ENCODE data around the gene MYO1E. TPM values are rescaled to one million over a fixed set of nuclear protein-coding genes. Genes with fewer than 3 reads are reported as not detected.

MYO1E gene
- total and polyA plus RNA-seq, 2 of the 4 experiments (the other 2 are of a cell fraction), result 13.4 to 37.3 TPM

DNA sequence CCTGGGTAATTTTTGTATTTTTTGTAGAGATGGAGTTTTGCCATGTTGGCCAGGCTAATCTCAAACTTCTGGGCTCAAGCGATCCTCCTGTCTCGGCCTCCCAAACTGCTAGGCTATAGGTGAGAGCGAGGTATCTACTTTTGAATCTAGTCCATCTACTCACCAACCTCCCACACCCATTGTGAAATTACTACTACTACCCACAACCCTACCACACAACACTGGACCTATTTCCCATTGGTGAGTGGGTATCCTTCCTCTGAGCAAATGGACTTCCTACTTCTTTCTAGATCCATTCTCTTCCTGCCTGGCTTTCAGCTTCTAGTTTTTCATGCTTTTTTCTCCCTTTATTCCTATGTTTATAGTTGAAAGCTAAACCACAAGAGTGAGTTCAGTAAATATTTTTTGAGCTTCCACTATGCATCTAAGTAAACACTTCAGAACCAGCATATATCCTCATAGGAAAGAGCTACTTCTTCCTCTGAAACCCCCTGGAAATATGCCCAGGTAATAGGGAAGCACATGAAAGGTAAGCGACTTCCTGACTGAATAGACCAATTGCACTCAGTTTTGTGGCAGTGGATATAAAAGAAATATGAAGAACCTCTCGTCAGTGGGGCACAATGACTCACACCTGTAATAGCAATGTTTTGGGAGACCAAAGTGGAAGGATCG, 39.1 kb downstream of the MYO1E start:
- ChIA-PET POLR2A (ENCODE audit: unreplicated experiment) (no interaction called here), CTCF (interaction anchor here (0.7 kb wide), 1 partner anchor 700 kb away, joined by 5 read pairs; no protein-coding TSS in a partner anchor)
- Histone ChIP-seq H3K36me3 (ENCODE audit: control insufficient read depth, insufficient read depth, low read length) (no peaks in the 10 kb centered on the region), H4K8ac (ENCODE audit: low read depth in 2 of 2, low read length in 2 of 2) (no peak overlapping the region; a peak in 1 of 4 replicates), H3K27me3 (ENCODE audit: control insufficient read depth, insufficient read depth, low read length) (no peaks in the 10 kb centered on the region), H3K9ac (ENCODE audit: low read depth, low read length) (no peak overlapping the region), H3K56ac (ENCODE audit: extremely low read depth, insufficient read depth, low read length) (no peak overlapping the region), H2AK5ac (ENCODE audit: low read depth, low read length) (peak overlapping the region; percentile 21; the same call in 1 of the 2 replicates), H4K91ac (ENCODE audit: insufficient read depth, low read depth, low read length) (no peak overlapping the region), H4K20me1 (ENCODE audit: insufficient read depth, low read length) (peaks cover 19% of the 10 kb centered on the region; the same call in 1 of the 2 replicates), H3K79me1 (ENCODE audit: low read depth in 1 of 2, low read length in 2 of 2) (peaks cover 52 to 69% of the 10 kb centered on the region in 2 experiments), H2BK15ac (ENCODE audit: low read depth, low read length) (peak overlapping the region; percentile 28; the same call in 1 of the 3 replicates), H3K9me1 (ENCODE audit: insufficient read depth, low read length) (peaks cover 9% of the 10 kb centered on the region), H2BK120ac (ENCODE audit: low read depth, low read length) (peak overlapping the region; percentile 47), H3K23ac (ENCODE audit: low read depth, low read length) (peak overlapping the region; percentile 48; the same call in 1 of the 2 replicates), H3K18ac (ENCODE audit: low read depth, low read length) (no peak overlapping the region), H3K9me3 (ENCODE audit: control insufficient read depth, insufficient read depth, low read length) (no peaks in the 10 kb centered on the region), H2AK9ac (replicated peaks; ENCODE audit: low read depth, low read length, poor library complexity) (no peak overlapping the region), H3K14ac (replicated peaks; ENCODE audit: low read depth, low read length) (peak overlapping the region; percentile 43; the same call in 1 of the 2 replicates), H2AFZ (replicated peaks; ENCODE audit: low read length, poor library complexity) (no peak overlapping the region), H3K4me1 (ENCODE audit: control insufficient read depth, insufficient read depth, low read length) (peaks cover 14% of the 10 kb centered on the region), H3K4me2 (ENCODE audit: low read depth, low read length) (peak overlapping the region; percentile 28; the same call in 1 of the 2 replicates), H2BK5ac (ENCODE audit: low read depth, low read length, poor library complexity, severe bottlenecking) (no peak overlapping the region), H3K4ac (ENCODE audit: low read depth, low read length) (0 out of 2 replicates have a peak overlapping the region, but pooled peaks have one; percentile 31), H3K27ac (ENCODE audit: insufficient read depth, low read length) (no peak overlapping the region), H3K4me3 (ENCODE audit: insufficient read depth, low read depth, low read length) (no peak overlapping the region), H4K5ac (ENCODE audit: low read depth, low read length) (no peak overlapping the region), H2BK20ac (ENCODE audit: low read depth, low read length) (peak overlapping the region; percentile 16; the same call in 1 of the 2 replicates)
- BruUV-seq (replicated peaks), result no TSS peak
- dilution Hi-C loops (cut with HindIII; ENCODE audit: low sequenced_read_pairs, unreplicated experiment) (no loop called here), in situ Hi-C loops (cut with MboI; ENCODE audit: low sequenced_read_pairs) (no loop called here), intact Hi-C loops (cut with micrococcal nuclease) (no loop called here)
- DNase-seq, result no peak
- no peak; the same call in 1 of the 2 replicates for ATAC-seq (ENCODE audit: low read depth)
- TF ChIP-seq CHD1 (IDR thresholded peaks at IDR 0.05; ENCODE audit: low read depth, low read length), result no peak
- TF ChIP-seq MXI1 (IDR thresholded peaks at IDR 0.05; ENCODE audit: borderline replicate concordance, low read depth, low read length), result no peak
- TF ChIP-seq BHLHE40 (IDR thresholded peaks at IDR 0.05; ENCODE audit: low read depth, low read length), result no peak
- no peak for TF ChIP-seq RAD21 (IDR thresholded peaks at IDR 0.05; ENCODE audit: low read length)
- no peak for TF ChIP-seq POLR2A (IDR thresholded peaks at IDR 0.05; ENCODE audit: low read depth, low read length)
- TF ChIP-seq MAFK (IDR thresholded peaks at IDR 0.05; ENCODE audit: low read depth, low read length), result no peak
- no peak for TF ChIP-seq SMC3 (IDR thresholded peaks at IDR 0.05; ENCODE audit: low read depth, low read length)
- TF ChIP-seq CEBPB (IDR thresholded peaks at IDR 0.05; ENCODE audit: low read depth, low read length), result no peak
- TF ChIP-seq NFE2L2 (IDR thresholded peaks at IDR 0.05; ENCODE audit: low read depth, low read length), result no peak
- TF ChIP-seq MAZ (IDR thresholded peaks at IDR 0.05; ENCODE audit: borderline replicate concordance, low read depth, low read length), result no peak
- WGBS, 2 experiments (ENCODE audit: extremely low coverage in 2 of 2, insufficient read length in 1 of 2), result 67% methylated on average over 1 of the region's 6 CpGs; no CpG with 5 or more reads in 1 of the 2 experiments

All from IMR-90 (cell line).